ENCODE measurements around the gene LRRC59. TPM values are rescaled to one million over a fixed set of nuclear protein-coding genes. Genes with fewer than 3 reads are reported as not detected.

Gene LRRC59
- polyA plus RNA-seq, 1 donor from 2014 or later: 67.2 TPM

GRCh38 chr17:50373705-50374104 lies 23.6 kb downstream of the LRRC59 start:
- no peak overlapping the region for H2AFZ ChIP-seq (ENCODE audit: low read depth, low read length)

GRCh38 chr17:50372758-50373556 lies 24.4 kb downstream of the LRRC59 start, which contains the start of the genes EME1 and MRPL27:
Gene EME1 (plus strand): TSS chr17:50373229. CDS start chr17:50375209, 1,980 bp downstream.
Gene MRPL27 (minus strand): TSS chr17:50373184. CDS start chr17:50373170, 14 bp downstream.
- H3K9ac ChIP-seq (ENCODE audit: low read length): peak within 1 kb of the TSS; percentile 89
- no peaks in the 10 kb centered on the region for H3K9me3 ChIP-seq (ENCODE audit: low read length)
- H3K36me3 ChIP-seq (ENCODE audit: insufficient read depth, low read length): no peaks in the 10 kb centered on the region
- no peaks in the 10 kb centered on the region for H4K20me1 ChIP-seq (ENCODE audit: insufficient read depth)
- H3K4me2 ChIP-seq (ENCODE audit: low read length): peak within 1 kb of the TSS; percentile 82
- H3F3A ChIP-seq (ENCODE audit: insufficient read depth, low read length, poor library complexity, severe bottlenecking): no peaks in the 10 kb centered on the region
- peaks cover 17% of the 10 kb centered on the region for H3K79me2 ChIP-seq (replicated peaks; ENCODE audit: insufficient read depth, low read length)
- peak within 1 kb of the TSS; percentile 62 for H2AFZ ChIP-seq (ENCODE audit: low read depth, low read length)
- H3K27me3 ChIP-seq (ENCODE audit: insufficient read depth, low read depth, low read length): no peaks in the 10 kb centered on the region
- no peaks in the 10 kb centered on the region for H3K9me2 ChIP-seq (ENCODE audit: insufficient read depth, low read length)
- peak within 1 kb of the TSS; percentile 93 for H3K27ac ChIP-seq (ENCODE audit: low read length)
- H3K4me3 ChIP-seq (ENCODE audit: low read length): peak within 1 kb of the TSS; percentile 76
- TF ChIP-seq MXI1 (conservative IDR thresholded peaks at IDR 0.05; ENCODE audit: poor library complexity, severe bottlenecking) (peak; percentile 99), EP300 (conservative IDR thresholded peaks at IDR 0.05; ENCODE audit: poor library complexity, severe bottlenecking) (peak; percentile 61), SMC3 (conservative IDR thresholded peaks at IDR 0.05; ENCODE audit: poor library complexity) (peak; percentile 31), EZH2 (IDR thresholded peaks at IDR 0.05; ENCODE audit: borderline replicate concordance, insufficient read depth, low read length, poor library complexity, severe bottlenecking) (no peak), TAF1 (IDR thresholded peaks at IDR 0.05; ENCODE audit: low read depth) (peak; percentile 73), CTCF (IDR thresholded peaks at IDR 0.05; ENCODE audit: poor library complexity, severe bottlenecking) (peak; percentile 22), POLR2AphosphoS5 (IDR thresholded peaks at IDR 0.05) (peak; percentile 97), RAD21 (conservative IDR thresholded peaks at IDR 0.05) (peak; percentile 31)

More at GRCh38 chr17:50373705-50374104, 23.6 kb downstream of the LRRC59 start:
- Histone ChIP-seq H3K9ac (ENCODE audit: low read length) (no peak overlapping the region), H3K79me2 (replicated peaks; ENCODE audit: insufficient read depth, low read length) (peaks cover 17% of the 10 kb centered on the region), H3K4me3 (ENCODE audit: low read length) (peak overlapping the region; percentile 76), H3K9me2 (ENCODE audit: insufficient read depth, low read length) (no peaks in the 10 kb centered on the region), H3K27me3 (ENCODE audit: insufficient read depth, low read depth, low read length) (no peaks in the 10 kb centered on the region), H3K36me3 (ENCODE audit: insufficient read depth, low read length) (no peaks in the 10 kb centered on the region), H4K20me1 (ENCODE audit: insufficient read depth) (no peaks in the 10 kb centered on the region), H3K27ac (ENCODE audit: low read length) (no peak overlapping the region), H3F3A (ENCODE audit: insufficient read depth, low read length, poor library complexity, severe bottlenecking) (no peaks in the 10 kb centered on the region), H3K9me3 (ENCODE audit: low read length) (no peaks in the 10 kb centered on the region), H3K4me2 (ENCODE audit: low read length) (no peak overlapping the region)
- TF ChIP-seq CTCF (IDR thresholded peaks at IDR 0.05; ENCODE audit: poor library complexity, severe bottlenecking) (no peak), EP300 (conservative IDR thresholded peaks at IDR 0.05; ENCODE audit: poor library complexity, severe bottlenecking) (no peak), RAD21 (conservative IDR thresholded peaks at IDR 0.05) (no peak), EZH2 (IDR thresholded peaks at IDR 0.05; ENCODE audit: borderline replicate concordance, insufficient read depth, low read length, poor library complexity, severe bottlenecking) (no peak), TAF1 (IDR thresholded peaks at IDR 0.05; ENCODE audit: low read depth) (no peak), SMC3 (conservative IDR thresholded peaks at IDR 0.05; ENCODE audit: poor library complexity) (no peak), MXI1 (conservative IDR thresholded peaks at IDR 0.05; ENCODE audit: poor library complexity, severe bottlenecking) (no peak), POLR2AphosphoS5 (IDR thresholded peaks at IDR 0.05) (no peak)
- TF ChIP-seq, protein P1, sequence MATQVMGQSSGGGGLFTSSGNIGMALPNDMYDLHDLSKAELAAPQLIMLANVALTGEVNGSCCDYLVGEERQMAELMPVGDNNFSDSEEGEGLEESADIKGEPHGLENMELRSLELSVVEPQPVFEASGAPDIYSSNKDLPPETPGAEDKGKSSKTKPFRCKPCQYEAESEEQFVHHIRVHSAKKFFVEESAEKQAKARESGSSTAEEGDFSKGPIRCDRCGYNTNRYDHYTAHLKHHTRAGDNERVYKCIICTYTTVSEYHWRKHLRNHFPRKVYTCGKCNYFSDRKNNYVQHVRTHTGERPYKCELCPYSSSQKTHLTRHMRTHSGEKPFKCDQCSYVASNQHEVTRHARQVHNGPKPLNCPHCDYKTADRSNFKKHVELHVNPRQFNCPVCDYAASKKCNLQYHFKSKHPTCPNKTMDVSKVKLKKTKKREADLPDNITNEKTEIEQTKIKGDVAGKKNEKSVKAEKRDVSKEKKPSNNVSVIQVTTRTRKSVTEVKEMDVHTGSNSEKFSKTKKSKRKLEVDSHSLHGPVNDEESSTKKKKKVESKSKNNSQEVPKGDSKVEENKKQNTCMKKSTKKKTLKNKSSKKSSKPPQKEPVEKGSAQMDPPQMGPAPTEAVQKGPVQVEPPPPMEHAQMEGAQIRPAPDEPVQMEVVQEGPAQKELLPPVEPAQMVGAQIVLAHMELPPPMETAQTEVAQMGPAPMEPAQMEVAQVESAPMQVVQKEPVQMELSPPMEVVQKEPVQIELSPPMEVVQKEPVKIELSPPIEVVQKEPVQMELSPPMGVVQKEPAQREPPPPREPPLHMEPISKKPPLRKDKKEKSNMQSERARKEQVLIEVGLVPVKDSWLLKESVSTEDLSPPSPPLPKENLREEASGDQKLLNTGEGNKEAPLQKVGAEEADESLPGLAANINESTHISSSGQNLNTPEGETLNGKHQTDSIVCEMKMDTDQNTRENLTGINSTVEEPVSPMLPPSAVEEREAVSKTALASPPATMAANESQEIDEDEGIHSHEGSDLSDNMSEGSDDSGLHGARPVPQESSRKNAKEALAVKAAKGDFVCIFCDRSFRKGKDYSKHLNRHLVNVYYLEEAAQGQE (IDR thresholded peaks at IDR 0.05; ENCODE audit: borderline replicate concordance): no peak

Data from neural cell (in vitro differentiated cells).